Measurements from ENCODE around the gene LSR. TPM values are rescaled to one million over a fixed set of nuclear protein-coding genes. Genes with fewer than 3 reads are reported as not detected.

LSR gene
- total and polyA plus RNA-seq, 2 donors (not counting 1 experiment from before 2014, with no cell fraction given), result 37.2 to 45.3 TPM

GRCh38 chr19:35288906-35289305 is 40.1 kb downstream of the LSR start:
- no peaks in the 10 kb centered on the region for H3K27me3 Mint-ChIP-seq
- no peak for ATAC-seq (ENCODE audit: low read depth)
- H3K36me3 ChIP-seq (replicated peaks in 1 of 2; ENCODE audit: control extremely low read depth in 1 of 2, control insufficient read depth in 1 of 2, extremely low read depth in 1 of 2, insufficient read depth in 2 of 2, low read length in 1 of 2), result no peaks in the 10 kb centered on the region
- peaks cover 27% of the 10 kb centered on the region for H3K4me1 Mint-ChIP-seq
- no peak overlapping the region for H3K4me3 Mint-ChIP-seq
- no peak overlapping the region for H3K4me2 ChIP-seq (replicated peaks; ENCODE audit: low read depth, low read length, poor library complexity, severe bottlenecking)
- H4K20me1 ChIP-seq (ENCODE audit: control insufficient read depth, insufficient read depth, low read length, poor library complexity, severe bottlenecking), result no peaks in the 10 kb centered on the region
- H3K27me3 ChIP-seq (replicated peaks in 1 of 4; ENCODE audit: control extremely low read depth in 1 of 4, control insufficient read depth in 3 of 4, insufficient read depth in 4 of 4, low read length in 3 of 4), result no peaks in the 10 kb centered on the region
- H2AFZ ChIP-seq (ENCODE audit: insufficient read depth, low read depth, low read length, poor library complexity, severe bottlenecking), result no peak overlapping the region
- no peak overlapping the region for H3K27ac ChIP-seq (ENCODE audit: low read length in 2 of 2)
- POLR2A ChIA-PET, result interaction anchor here (1.1 kb wide), 1 partner anchor 48 kb away, joined by 3 read pairs; no protein-coding TSS in a partner anchor
- no peak overlapping the region for H3K4me3 ChIP-seq (ENCODE audit: control extremely low read depth in 1 of 5, extremely low read depth in 1 of 5, insufficient read depth in 1 of 5, low read depth in 2 of 5, low read length in 4 of 5)
- no peaks in the 10 kb centered on the region for H3K9me3 ChIP-seq (ENCODE audit: control extremely low read depth in 1 of 3, control insufficient read depth in 2 of 3, insufficient read depth in 1 of 3, low read length in 2 of 3)
- H3K9ac ChIP-seq (ENCODE audit: low read length), result no peak overlapping the region
- H3K27ac Mint-ChIP-seq, result no peak overlapping the region
- 86% methylated on average over 5 of the region's 5 CpGs for WGBS (ENCODE audit: insufficient coverage)
- H3K9me3 Mint-ChIP-seq (ENCODE audit: insufficient read depth), result no peaks in the 10 kb centered on the region
- no peak for DNase-seq
- H3K79me2 ChIP-seq (ENCODE audit: control insufficient read depth, insufficient read depth, low read length), result no peaks in the 10 kb centered on the region
- peaks cover 0 to 8% of the 10 kb centered on the region in 2 donors for H3K4me1 ChIP-seq (ENCODE audit: control insufficient read depth in 2 of 2, insufficient read depth in 2 of 2, low read length in 2 of 2)
- intact Hi-C loops (cut with micrococcal nuclease), result no loop called here
- TF ChIP-seq EZH2 (IDR thresholded peaks at IDR 0.05; ENCODE audit: borderline replicate concordance, insufficient read depth, low read depth, low read length, poor library complexity, severe bottlenecking), result no peak
- no peak for TF ChIP-seq CTCF (IDR thresholded peaks at IDR 0.05)
- CTCF ChIA-PET, result interaction anchor here (1.6 kb wide), 1 partner anchor 13 kb away, joined by 3 read pairs; no protein-coding TSS in a partner anchor

GRCh38 chr19:35290381-35291127 is 41.8 kb downstream of the LSR start:
- ChIA-PET POLR2A (no interaction called here), CTCF (interaction anchor here (1.6 kb wide), 1 partner anchor 15 kb away, joined by 3 read pairs; no protein-coding TSS in a partner anchor)
- H3K4me3 Mint-ChIP-seq, result no peak overlapping the region

More at GRCh38 chr19:35290381-35291127, 41.8 kb downstream of the LSR start:
- Histone ChIP-seq H3K4me3 (ENCODE audit: control extremely low read depth in 1 of 5, extremely low read depth in 1 of 5, insufficient read depth in 1 of 5, low read depth in 2 of 5, low read length in 4 of 5) (no peak overlapping the region), H2AFZ (ENCODE audit: insufficient read depth, low read depth, low read length, poor library complexity, severe bottlenecking) (no peak overlapping the region), H3K79me2 (ENCODE audit: control insufficient read depth, insufficient read depth, low read length) (no peaks in the 10 kb centered on the region), H3K9me3 (ENCODE audit: control extremely low read depth in 1 of 3, control insufficient read depth in 2 of 3, insufficient read depth in 1 of 3, low read length in 2 of 3) (peaks cover 0 to 4% (median 0%) of the 10 kb centered on the region in 3 donors), H3K4me1 (ENCODE audit: control insufficient read depth in 2 of 2, insufficient read depth in 2 of 2, low read length in 2 of 2) (peaks cover 8 to 21% of the 10 kb centered on the region in 2 donors), H3K27me3 (replicated peaks in 1 of 4; ENCODE audit: control extremely low read depth in 1 of 4, control insufficient read depth in 3 of 4, insufficient read depth in 4 of 4, low read length in 3 of 4) (no peaks in the 10 kb centered on the region), H3K27ac (ENCODE audit: low read length in 2 of 2) (no peak overlapping the region), H3K36me3 (replicated peaks in 1 of 2; ENCODE audit: control extremely low read depth in 1 of 2, control insufficient read depth in 1 of 2, extremely low read depth in 1 of 2, insufficient read depth in 2 of 2, low read length in 1 of 2) (no peaks in the 10 kb centered on the region), H4K20me1 (ENCODE audit: control insufficient read depth, insufficient read depth, low read length, poor library complexity, severe bottlenecking) (no peaks in the 10 kb centered on the region), H3K4me2 (replicated peaks; ENCODE audit: low read depth, low read length, poor library complexity, severe bottlenecking) (no peak overlapping the region), H3K9ac (ENCODE audit: low read length) (no peak overlapping the region)
- WGBS (ENCODE audit: insufficient coverage), result 95% methylated on average over 13 of the region's 20 CpGs
- TF ChIP-seq EZH2 (IDR thresholded peaks at IDR 0.05; ENCODE audit: borderline replicate concordance, insufficient read depth, low read depth, low read length, poor library complexity, severe bottlenecking), result no peak
- TF ChIP-seq CTCF (IDR thresholded peaks at IDR 0.05), result no peak
- DNase-seq, result no peak
- intact Hi-C loops (cut with micrococcal nuclease), result no loop called here
- Mint-ChIP-seq H3K27me3 (no peaks in the 10 kb centered on the region), H3K9me3 (ENCODE audit: insufficient read depth) (no peaks in the 10 kb centered on the region), H3K27ac (peak overlapping the region; percentile 37), H3K4me1 (peaks cover 30% of the 10 kb centered on the region)
- no peak for ATAC-seq (ENCODE audit: low read depth)
